K562 (cell line): ENCODE results near the gene RND1. TPM values are rescaled to one million over a fixed set of nuclear protein-coding genes. Genes with fewer than 3 reads are reported as not detected.

Experiments used
- ATAC-seq: fragments of 200-7000 bp; cut with Tn5 transposase; 3 replicates; pipeline ENCODE4 v1.9.1; 2020; ENCODE audit warnings: moderate library complexity
- BruUV-seq: library from RNA; stranded (reverse); fragments of 400-500 nt; replicated peaks from 2 replicates; lab custom pipeline; 2021; lab: Mats Ljungman, UMichigan
- CTCF ChIA-PET: fragments of 300-600 bp; formaldehyde crosslinking; extraction: SDS; loops from one replicate; lab custom pipeline; 2021; ENCODE audit warnings: low intra/inter-chr PET ratio; lab: Yijun Ruan, JAX
- POLR2A ChIA-PET: fragments of 300-600, 350-650 bp; sonication (Branson Sonifier 250); formaldehyde crosslinking; extraction: SDS; loops from one replicate; lab custom pipeline; 2021; ENCODE audit warnings: antibody characterized with exemption, inconsistent platforms; lab: Yijun Ruan, JAX
- DNase-seq, 4 experiments: peaks; one replicate each; pipeline versions ENCODE4 v3.0.0 to v3.0.0-alpha.2; 2011 to 2018; ENCODE audit warnings: low spot score in 3 of 4, mixed read lengths in 3 of 4; ENCODE audit errors: extremely low read depth in 1 of 4
- FAIRE-seq: peaks from 2 replicates; lab custom pipeline; 2011; peaks lifted over from hg19 to GRCh38; lab: Jason Lieb, UNC
- H2AFZ ChIP-seq: 2 replicates; pipeline ENCODE4 v1.6.0; 2011; ENCODE audit warnings: low read depth, low read length, control low read depth, inconsistent platforms
- H3K27ac ChIP-seq: fragments of 200-600 bp; 3 replicates; pipeline ENCODE4 v1.8.0; 2011; ENCODE audit warnings: low read depth, mild to moderate bottlenecking, control low read depth, inconsistent platforms, low read length, moderate library complexity, mixed read lengths; ENCODE audit errors: extremely low read depth
- H3K27me3 ChIP-seq, 2 experiments: fragments of 300-600 bp in 1 of 2; 2 replicates in 1 of 2; 3 replicates in 1 of 2; pipeline versions ENCODE4 v1.6.0 to v1.8.0; 2011; ENCODE audit warnings: inconsistent platforms in 2 of 2, low read length in 2 of 2, mild to moderate bottlenecking in 1 of 2, mixed read lengths in 1 of 2, moderate library complexity in 1 of 2; ENCODE audit not compliant: control insufficient read depth in 2 of 2, insufficient read depth in 2 of 2
- H3K36me3 ChIP-seq: fragments of 300-600 bp; 3 replicates; pipeline ENCODE4 v1.8.0; 2011; ENCODE audit warnings: mild to moderate bottlenecking, low read length, inconsistent platforms; ENCODE audit not compliant: control insufficient read depth, insufficient read depth
- H3K4me1 ChIP-seq, 2 experiments: fragments of 200-600 bp in 1 of 2; replicated peaks in 1 of 2; 2 replicates in 1 of 2; 3 replicates in 1 of 2; pipeline versions ENCODE4 v1.5.1 to v1.8.0; 2011; ENCODE audit warnings: inconsistent platforms in 2 of 2, low read length in 2 of 2, mild to moderate bottlenecking in 1 of 2, mixed read lengths in 1 of 2, moderate library complexity in 1 of 2; ENCODE audit not compliant: control insufficient read depth in 2 of 2, insufficient read depth in 2 of 2
- H3K4me2 ChIP-seq: 2 replicates; pipeline ENCODE4 v1.6.1; 2011; ENCODE audit warnings: low read length, control low read depth, inconsistent platforms, mixed read lengths; ENCODE audit not compliant: insufficient read depth
- H3K4me3 ChIP-seq: fragments of 200-600 bp; sonication (generic), shearing (Covaris generic); 2 replicates; pipeline ENCODE4 v1.5.1; 2016; ENCODE audit warnings: control low read depth, inconsistent platforms
- H3K79me2 ChIP-seq: fragments of 200-600 bp; 3 replicates; pipeline ENCODE4 v1.8.0; 2011; ENCODE audit warnings: low read length, inconsistent platforms; ENCODE audit not compliant: control insufficient read depth, insufficient read depth
- H3K9ac ChIP-seq, 2 experiments: 2 replicates each; pipeline versions ENCODE4 v1.6.0 to v1.6.1; 2011; ENCODE audit warnings: low read depth in 2 of 2, low read length in 2 of 2, control low read depth in 1 of 2, inconsistent platforms in 1 of 2, mild to moderate bottlenecking in 1 of 2, mixed read lengths in 1 of 2; ENCODE audit not compliant: insufficient read depth in 1 of 2
- H3K9me1 ChIP-seq: one replicate; pipeline ENCODE4 v1.6.0; 2011; ENCODE audit warnings: inconsistent platforms, mild to moderate bottlenecking, low read length, moderate library complexity; ENCODE audit not compliant: control insufficient read depth, insufficient read depth
- H3K9me3 ChIP-seq: replicated peaks from 2 replicates; pipeline ENCODE4 v1.5.1; 2011; ENCODE audit warnings: low read depth, low read length, inconsistent platforms; ENCODE audit not compliant: control insufficient read depth, insufficient read depth
- H4K20me1 ChIP-seq: replicated peaks from 2 replicates; pipeline ENCODE4 v1.6.1; 2011; ENCODE audit warnings: low read length, inconsistent platforms, mixed read lengths; ENCODE audit not compliant: control insufficient read depth, insufficient read depth
- ATF3 ChIP-seq, 2 experiments: fragments of 450-650 bp in 1 of 2; sonication (generic) in 1 of 2; formaldehyde crosslinking in 1 of 2; IDR thresholded peaks in 1 of 2; conservative IDR thresholded peaks in 1 of 2; 2 replicates each; pipeline versions ENCODE4 v1.6.1 to v1.8.1; 2016 to 2023; ENCODE audit warnings: mild to moderate bottlenecking in 2 of 2, moderate library complexity in 2 of 2, inconsistent platforms in 1 of 2, missing genetic modification reagents in 1 of 2
- ATF6 ChIP-seq: sonication (generic); formaldehyde crosslinking; IDR thresholded peaks from 2 replicates; pipeline ENCODE4 v1.4.0; 2020; ENCODE audit warnings: mild to moderate bottlenecking, missing genetic modification reagents
- CEBPG ChIP-seq, 3 experiments: fragments of 200-800 bp in 1 of 3; sonication (Bioruptor generic) in 1 of 3; sonication (generic) in 1 of 3; formaldehyde crosslinking in 1 of 3; IDR thresholded peaks in 2 of 3; conservative IDR thresholded peaks in 1 of 3; 2 replicates each; pipeline versions ENCODE4 v1.6.1 to v1.8.0; 2016 to 2022; ENCODE audit warnings: missing compliant biosample characterization in 2 of 3, missing genetic modification characterization in 2 of 3, mild to moderate bottlenecking in 1 of 3, missing genetic modification reagents in 1 of 3
- CREB1 ChIP-seq, 2 experiments: sonication (generic) in 1 of 2; formaldehyde crosslinking in 1 of 2; IDR thresholded peaks; 2 replicates each; pipeline versions ENCODE4 v1.6.1 to v1.8.0; 2012 to 2022; ENCODE audit warnings: inconsistent platforms in 1 of 2, mild to moderate bottlenecking in 1 of 2, missing genetic modification reagents in 1 of 2, moderate library complexity in 1 of 2
- CREM ChIP-seq: IDR thresholded peaks from 2 replicates; pipeline ENCODE4 v1.6.1; 2014; ENCODE audit warnings: antibody characterized with exemption, low read depth
- HMG20B ChIP-seq: fragments of 250-450 bp; sonication (Bioruptor Pico); IDR thresholded peaks from 2 replicates; pipeline ENCODE4 v1.5.0; 2021; ENCODE audit warnings: mild to moderate bottlenecking
- JUN ChIP-seq, 2 experiments: sonication (generic) in 1 of 2; formaldehyde crosslinking in 1 of 2; IDR thresholded peaks; 2 replicates each; pipeline versions ENCODE4 v1.6.1 to v1.8.0; 2012 to 2022; ENCODE audit warnings: borderline replicate concordance in 2 of 2, mild to moderate bottlenecking in 2 of 2, improper control_type of control experiment in 1 of 2, low read depth in 1 of 2, low read length in 1 of 2, missing genetic modification reagents in 1 of 2
- JUND ChIP-seq, 2 experiments: IDR thresholded peaks; 2 replicates in 1 of 2; 3 replicates in 1 of 2; pipeline ENCODE4 v1.6.1; 2011; ENCODE audit warnings: borderline replicate concordance in 2 of 2, low read depth in 2 of 2, low read length in 2 of 2, improper control_type of control experiment in 1 of 2, missing biosample characterization in 1 of 2, missing genetic modification characterization in 1 of 2, missing genetic modification reagents in 1 of 2
- MEIS2 ChIP-seq: fragments of 450-650 bp; IDR thresholded peaks from 2 replicates; pipeline ENCODE4 v1.6.1; 2014; ENCODE audit warnings: mild to moderate bottlenecking; ENCODE audit not compliant: partially characterized antibody
- PTBP1 ChIP-seq: fragments of 200-400 bp; formaldehyde crosslinking; IDR thresholded peaks from 2 replicates; pipeline ENCODE4 v1.6.1; 2017; ENCODE audit warnings: low read depth, low read length
- ZNF175 ChIP-seq: fragments of 200-800 bp; sonication (Bioruptor generic); IDR thresholded peaks from 2 replicates; pipeline ENCODE4 v1.6.1; 2016; ENCODE audit warnings: low read depth, mild to moderate bottlenecking, missing genetic modification characterization, missing compliant biosample characterization
- ZNF347 ChIP-seq: fragments of 450-650 bp; formaldehyde crosslinking; IDR thresholded peaks from 2 replicates; pipeline ENCODE4 v1.4.0; 2020; ENCODE audit warnings: low read depth, mild to moderate bottlenecking, moderate library complexity
- WGBS: fragments of 100-300 bp; shearing (Covaris generic); methylation state at CpG from one replicate; pipeline ENCODE4 v1.1.6; 2016; ENCODE audit warnings: low coverage, mixed read lengths; ENCODE audit not compliant: insufficient coverage; ENCODE audit errors: missing lambda C conversion rate; 5-methylcytosine and 5-hydroxymethylcytosine counted together
- in situ Hi-C: fragments of 300-500 bp; cut with MboI; formaldehyde crosslinking; loops from 4 replicates; pipeline ENCODE4 v1.15.0; 2018; ENCODE audit warnings: inconsistent platforms, mixed read lengths
- intact Hi-C: fragments of 100-400 bp; cut with micrococcal nuclease; formaldehyde crosslinking; loops from 2 replicates; pipeline ENCODE4 v1.14.2; 2022
- polyA plus RNA-seq, 8 experiments: library from polyadenylated mRNA; depleted of rRNA in 4 of 8; stranded (reverse) in 5 of 8; unstranded in 3 of 8; fragments of >200 nt; fragmentation: Nextera tagmentation in 2 of 8; fragmentation: Illumina TruSeq in 1 of 8; extraction: Ambion mirVana in 2 of 8; extraction: Trizol in 1 of 8; gene quantifications; 2 replicates each; pipeline versions ENCODE4 v1.2.1 to v1.2.3, GENCODE V29; 2011 to 2014; ENCODE audit warnings: inconsistent platforms in 1 of 8, missing spikeins in 1 of 8
- total RNA-seq, 7 experiments: library from RNA; depleted of rRNA in 6 of 7; stranded (reverse); fragments of >200 nt in 6 of 7; fragmentation: Illumina TruSeq in 2 of 7; extraction: Trizol in 2 of 7; gene quantifications; 2 replicates each; pipeline versions ENCODE4 v1.2.1 to v1.2.3, GENCODE V29; 2011 to 2021; ENCODE audit warnings: low replicate concordance in 1 of 7

The RND1 gene
- total and polyA plus RNA-seq, 9 of the 15 experiments (the other 6 are each of a cell fraction or from before 2014, with no cell fraction given) = 0.18 to 0.78 (median 0.58) TPM; not detected in 2

- no TSS peak for BruUV-seq
- H3K36me3 ChIP-seq = no peaks in the 10 kb centered on the region
- intact Hi-C loops = no loop called here
- H3K4me2 ChIP-seq = no peak overlapping the region; the same call in 1 of the 2 replicates
- 0% methylated on average over 2 of the region's 2 CpGs for WGBS
- H3K4me3 ChIP-seq = no peak overlapping the region
- peaks cover 5 to 8% of the 10 kb centered on the region in 2 experiments; a peak in 3 of 5 replicates for H3K4me1 ChIP-seq
- no peak overlapping the region for H3K9ac ChIP-seq
- no peak overlapping the region for H3K27ac ChIP-seq
- H3K27me3 ChIP-seq = peaks cover 27 to 37% of the 10 kb centered on the region in 2 experiments
- H3K9me3 ChIP-seq = no peaks in the 10 kb centered on the region
- no peak for FAIRE-seq
- H3K9me1 ChIP-seq = no peaks in the 10 kb centered on the region
- no peaks in the 10 kb centered on the region for H3K79me2 ChIP-seq
- DNase-seq = no peak
- no peak for ATAC-seq
- TF ChIP-seq ZNF175 (0 out of 2 replicates have a peak, but pooled peaks have one; percentile 43), JUN (IDR thresholded peaks at IDR 0.05; ENCODE audit: borderline replicate concordance, low read depth, low read length) (0 out of 2 replicates have a peak, but pooled peaks have one; percentile 17), JUN (CRISPR knock-in tag; IDR thresholded peaks at IDR 0.05; ENCODE audit: borderline replicate concordance) (no peak), CREB1 (IDR thresholded peaks at IDR 0.05) (peak; percentile 64; the same call in 1 of the 2 replicates), CREB1 (CRISPR knock-in tag; IDR thresholded peaks at IDR 0.05) (no peak), PTBP1 (no peak), CEBPG (CRISPR knock-in tag; IDR thresholded peaks at IDR 0.05) (peak; percentile 55), CEBPG (tag; conservative IDR thresholded peaks at IDR 0.05 in 1 of 2, IDR thresholded peaks at IDR 0.05 in 1 of 2) (peak in 1 of 2 experiments; percentile 79; a peak in 2 of 4 replicates), CREM (peak; percentile 69), ZNF347 (CRISPR knock-in tag) (no peak), MEIS2 (peak; percentile 63), ATF3 (IDR thresholded peaks at IDR 0.05) (peak; percentile 75), ATF3 (CRISPR knock-in tag; conservative IDR thresholded peaks at IDR 0.05) (no peak), ATF6 (CRISPR knock-in tag) (no peak), HMG20B (CRISPR knock-in tag) (no peak), JUND (IDR thresholded peaks at IDR 0.05; ENCODE audit: borderline replicate concordance, low read depth, low read length) (peak; percentile 33; the same call in 1 of the 2 replicates), JUND (tag; IDR thresholded peaks at IDR 0.05; ENCODE audit: borderline replicate concordance, low read depth, low read length) (no peak)
- TF ChIP-seq, all 486 proteins: peak for 8
- in situ Hi-C loops = no loop called here
- Histone ChIP-seq H2AFZ (no peak overlapping the region), H4K20me1 (0 out of 2 replicates have a peak, but pooled peaks cover 4% of the 10 kb centered on the region)
- POLR2A ChIA-PET = interaction anchor here (0.7 kb wide), 1 partner anchor 8 kb away, joined by 4 read pairs; no protein-coding TSS in a partner anchor
- CTCF ChIA-PET = no interaction called here
These were observed 4.6 kb downstream of the RND1 start for GRCh38 chr12:48861111-48861510.
